ENCODE data around the gene CD58.
"Not testable (repeated sequence)": the region's sequence is repeated elsewhere in the genome, so short reads cannot be mapped to it uniquely, and the experiment has no call there.

DNA sequence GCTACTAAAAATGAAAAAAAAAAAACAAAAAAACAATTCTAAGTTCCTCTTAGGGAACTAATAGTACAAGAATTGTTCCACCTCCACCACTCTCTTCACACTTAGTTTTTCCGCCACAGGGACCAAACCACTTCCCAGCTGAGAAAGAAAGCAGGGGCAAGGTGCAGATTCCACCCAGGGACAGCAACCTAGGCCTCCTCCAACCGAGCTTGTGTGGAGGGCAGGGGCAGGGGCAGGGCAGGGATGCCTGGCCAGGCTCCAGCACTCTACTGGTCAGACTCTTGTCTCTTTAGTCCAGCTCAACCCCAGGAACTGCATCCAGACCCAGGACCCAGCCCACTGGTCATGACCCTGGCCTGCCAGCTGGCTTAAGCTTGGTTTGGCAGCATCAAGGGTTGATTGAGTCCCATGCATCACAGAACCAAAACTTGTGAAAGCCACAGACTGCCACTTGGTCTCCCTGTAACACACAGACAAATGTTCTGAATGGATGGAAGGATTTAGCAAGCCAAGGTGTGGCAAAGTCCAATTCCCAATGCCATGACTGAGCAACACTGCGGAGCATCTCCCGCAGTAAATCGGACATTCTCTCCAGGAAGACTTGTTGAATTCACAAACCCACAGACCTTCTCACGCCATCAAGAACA, 19.7 kb upstream of the CD58 start:
- TF ChIP-seq, protein P1, sequence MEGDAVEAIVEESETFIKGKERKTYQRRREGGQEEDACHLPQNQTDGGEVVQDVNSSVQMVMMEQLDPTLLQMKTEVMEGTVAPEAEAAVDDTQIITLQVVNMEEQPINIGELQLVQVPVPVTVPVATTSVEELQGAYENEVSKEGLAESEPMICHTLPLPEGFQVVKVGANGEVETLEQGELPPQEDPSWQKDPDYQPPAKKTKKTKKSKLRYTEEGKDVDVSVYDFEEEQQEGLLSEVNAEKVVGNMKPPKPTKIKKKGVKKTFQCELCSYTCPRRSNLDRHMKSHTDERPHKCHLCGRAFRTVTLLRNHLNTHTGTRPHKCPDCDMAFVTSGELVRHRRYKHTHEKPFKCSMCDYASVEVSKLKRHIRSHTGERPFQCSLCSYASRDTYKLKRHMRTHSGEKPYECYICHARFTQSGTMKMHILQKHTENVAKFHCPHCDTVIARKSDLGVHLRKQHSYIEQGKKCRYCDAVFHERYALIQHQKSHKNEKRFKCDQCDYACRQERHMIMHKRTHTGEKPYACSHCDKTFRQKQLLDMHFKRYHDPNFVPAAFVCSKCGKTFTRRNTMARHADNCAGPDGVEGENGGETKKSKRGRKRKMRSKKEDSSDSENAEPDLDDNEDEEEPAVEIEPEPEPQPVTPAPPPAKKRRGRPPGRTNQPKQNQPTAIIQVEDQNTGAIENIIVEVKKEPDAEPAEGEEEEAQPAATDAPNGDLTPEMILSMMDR (IDR thresholded peaks at IDR 0.05), result not testable (repeated sequence)
- TF ChIP-seq POLR2A (IDR thresholded peaks at IDR 0.05), result not testable (repeated sequence)
